ENCODE results near the gene XRCC6. TPM values are rescaled to one million over a fixed set of nuclear protein-coding genes. Genes with fewer than 3 reads are reported as not detected.

The XRCC6 gene
- total and polyA plus RNA-seq, 2 experiments from 2014 or later, result 250 to 423 TPM

- H3K4me1 ChIP-seq (ENCODE audit: low read depth), result no peaks in the 10 kb centered on the region
- TF ChIP-seq, protein P1, sequence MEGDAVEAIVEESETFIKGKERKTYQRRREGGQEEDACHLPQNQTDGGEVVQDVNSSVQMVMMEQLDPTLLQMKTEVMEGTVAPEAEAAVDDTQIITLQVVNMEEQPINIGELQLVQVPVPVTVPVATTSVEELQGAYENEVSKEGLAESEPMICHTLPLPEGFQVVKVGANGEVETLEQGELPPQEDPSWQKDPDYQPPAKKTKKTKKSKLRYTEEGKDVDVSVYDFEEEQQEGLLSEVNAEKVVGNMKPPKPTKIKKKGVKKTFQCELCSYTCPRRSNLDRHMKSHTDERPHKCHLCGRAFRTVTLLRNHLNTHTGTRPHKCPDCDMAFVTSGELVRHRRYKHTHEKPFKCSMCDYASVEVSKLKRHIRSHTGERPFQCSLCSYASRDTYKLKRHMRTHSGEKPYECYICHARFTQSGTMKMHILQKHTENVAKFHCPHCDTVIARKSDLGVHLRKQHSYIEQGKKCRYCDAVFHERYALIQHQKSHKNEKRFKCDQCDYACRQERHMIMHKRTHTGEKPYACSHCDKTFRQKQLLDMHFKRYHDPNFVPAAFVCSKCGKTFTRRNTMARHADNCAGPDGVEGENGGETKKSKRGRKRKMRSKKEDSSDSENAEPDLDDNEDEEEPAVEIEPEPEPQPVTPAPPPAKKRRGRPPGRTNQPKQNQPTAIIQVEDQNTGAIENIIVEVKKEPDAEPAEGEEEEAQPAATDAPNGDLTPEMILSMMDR (IDR thresholded peaks at IDR 0.05; ENCODE audit: low read depth, low read length), result no peak
- DNase-seq (ENCODE audit: low read depth in 1 of 2, low spot score in 1 of 2), result no peak
- H3K4me3 ChIP-seq, result no peak overlapping the region
- H3K27ac ChIP-seq, result no peak overlapping the region
- H3K36me3 ChIP-seq, result no peaks in the 10 kb centered on the region
- H3K9me3 ChIP-seq (ENCODE audit: low read depth), result no peaks in the 10 kb centered on the region
- H3K27me3 ChIP-seq, result no peaks in the 10 kb centered on the region
These were observed 69.4 kb downstream of the XRCC6 start for GRCh38 chr22:41690476-41690875.

GRCh38 chr22:41695211-41695610 lies 74.1 kb downstream of the XRCC6 start:
- H3K27ac ChIP-seq, result no peak overlapping the region
- H3K4me1 ChIP-seq (ENCODE audit: low read depth), result peaks cover 5% of the 10 kb centered on the region
- H3K27me3 ChIP-seq, result no peaks in the 10 kb centered on the region
- no peak for DNase-seq (ENCODE audit: low read depth in 1 of 2, low spot score in 1 of 2)
- no peaks in the 10 kb centered on the region for H3K36me3 ChIP-seq
- TF ChIP-seq, protein P1 (IDR thresholded peaks at IDR 0.05; ENCODE audit: low read depth, low read length), result no peak
- no peak overlapping the region for H3K4me3 ChIP-seq
- no peaks in the 10 kb centered on the region for H3K9me3 ChIP-seq (ENCODE audit: low read depth)

GRCh38 chr22:41696703-41697102 lies 75.6 kb downstream of the XRCC6 start:
- DNase-seq (ENCODE audit: low read depth in 1 of 2, low spot score in 1 of 2), result no peak
- TF ChIP-seq, protein P1 (IDR thresholded peaks at IDR 0.05; ENCODE audit: low read depth, low read length), result no peak
- H3K27me3 ChIP-seq, result no peaks in the 10 kb centered on the region

GRCh38 chr22:41697126-41697775 lies 76.2 kb downstream of the XRCC6 start:
- DNase-seq (ENCODE audit: low read depth in 1 of 2, low spot score in 1 of 2), result peak; percentile 92 to 96
- Histone ChIP-seq H3K27ac (peak overlapping the region; percentile 62), H3K9me3 (ENCODE audit: low read depth) (no peaks in the 10 kb centered on the region), H3K4me1 (ENCODE audit: low read depth) (peaks cover 5% of the 10 kb centered on the region), H3K36me3 (no peaks in the 10 kb centered on the region), H3K4me3 (no peak overlapping the region), H3K27me3 (no peaks in the 10 kb centered on the region)
- TF ChIP-seq, protein P1 (IDR thresholded peaks at IDR 0.05; ENCODE audit: low read depth, low read length), result peak; percentile 99

More at GRCh38 chr22:41696703-41697102, 75.6 kb downstream of the XRCC6 start:
- Histone ChIP-seq H3K4me3 (no peak overlapping the region), H3K27ac (peak overlapping the region; percentile 62), H3K4me1 (ENCODE audit: low read depth) (peaks cover 5% of the 10 kb centered on the region), H3K9me3 (ENCODE audit: low read depth) (no peaks in the 10 kb centered on the region), H3K36me3 (no peaks in the 10 kb centered on the region)

GRCh38 chr22:41699264-41700107 lies 78.4 kb downstream of the XRCC6 start, which contains the start of gene MEI1:
MEI1 (plus strand) TSS chr22:41699503; CDS start chr22:41699539, 36 bp downstream.
- DNase-seq (ENCODE audit: low read depth in 1 of 2, low spot score in 1 of 2), result peak in 1 of 2 donors; percentile 83
- no peak within 1 kb of the TSS for H3K4me3 ChIP-seq

More at GRCh38 chr22:41699264-41700107, 78.4 kb downstream of the XRCC6 start, which contains the start of gene MEI1:
- Histone ChIP-seq H3K4me1 (ENCODE audit: low read depth) (peaks cover 5% of the 10 kb centered on the region), H3K27me3 (no peaks in the 10 kb centered on the region), H3K36me3 (no peaks in the 10 kb centered on the region), H3K27ac (no peak within 1 kb of the TSS), H3K9me3 (ENCODE audit: low read depth) (no peaks in the 10 kb centered on the region)
- TF ChIP-seq, protein P1 (IDR thresholded peaks at IDR 0.05; ENCODE audit: low read depth, low read length), result no peak
